ENCODE measurements around the gene NRAP. TPM values are rescaled to one million over a fixed set of nuclear protein-coding genes. Genes with fewer than 3 reads are reported as not detected.
A peak's percentile ranks its signal among the peaks of the same experiment; 100 is the strongest.

Gene NRAP, protein sequence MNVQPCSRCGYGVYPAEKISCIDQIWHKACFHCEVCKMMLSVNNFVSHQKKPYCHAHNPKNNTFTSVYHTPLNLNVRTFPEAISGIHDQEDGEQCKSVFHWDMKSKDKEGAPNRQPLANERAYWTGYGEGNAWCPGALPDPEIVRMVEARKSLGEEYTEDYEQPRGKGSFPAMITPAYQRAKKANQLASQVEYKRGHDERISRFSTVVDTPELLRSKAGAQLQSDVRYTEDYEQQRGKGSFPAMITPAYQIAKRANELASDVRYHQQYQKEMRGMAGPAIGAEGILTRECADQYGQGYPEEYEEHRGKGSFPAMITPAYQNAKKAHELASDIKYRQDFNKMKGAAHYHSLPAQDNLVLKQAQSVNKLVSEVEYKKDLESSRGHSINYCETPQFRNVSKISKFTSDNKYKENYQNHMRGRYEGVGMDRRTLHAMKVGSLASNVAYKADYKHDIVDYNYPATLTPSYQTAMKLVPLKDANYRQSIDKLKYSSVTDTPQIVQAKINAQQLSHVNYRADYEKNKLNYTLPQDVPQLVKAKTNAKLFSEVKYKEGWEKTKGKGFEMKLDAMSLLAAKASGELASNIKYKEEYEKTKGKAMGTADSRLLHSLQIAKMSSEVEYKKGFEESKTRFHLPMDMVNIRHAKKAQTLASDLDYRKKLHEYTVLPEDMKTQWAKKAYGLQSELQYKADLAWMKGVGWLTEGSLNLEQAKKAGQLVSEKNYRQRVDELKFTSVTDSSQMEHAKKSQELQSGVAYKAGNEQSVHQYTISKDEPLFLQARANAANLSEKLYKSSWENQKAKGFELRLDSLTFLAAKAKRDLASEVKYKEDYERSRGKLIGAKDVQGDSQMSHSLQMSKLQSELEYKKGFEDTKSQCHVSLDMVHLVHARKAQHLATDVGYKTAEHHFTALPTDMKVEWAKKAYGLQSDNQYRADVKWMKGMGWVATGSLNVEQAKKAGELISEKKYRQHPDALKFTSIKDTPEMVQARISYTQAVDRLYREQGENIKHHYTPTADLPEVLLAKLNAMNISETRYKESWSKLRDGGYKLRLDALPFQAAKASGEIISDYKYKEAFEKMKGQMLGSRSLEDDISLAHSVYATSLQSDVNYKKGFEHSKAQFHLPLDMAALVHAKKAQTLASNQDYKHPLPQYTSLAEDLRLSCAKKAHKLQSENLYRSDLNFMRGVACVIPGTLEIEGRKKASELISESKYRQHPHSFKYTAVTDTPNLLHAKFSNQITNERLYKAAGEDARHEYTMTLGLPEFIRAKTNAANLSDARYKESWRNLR (N-terminal part only)
- 0.04 TPM in 1 of 2 replicates, not detected in the other for total RNA-seq
- long read RNA-seq, partial matches to known transcripts: 0 of 1 reads
- long read RNA-seq, other reads (novel, unspliced or antisense): 1 of 1 reads

GRCh38 chr10:113663908-113664307 is at the start of gene NRAP:
Gene NRAP (minus strand): TSS chr10:113664041. CDS start chr10:113663882, 159 bp downstream.
- H3K9me3 Mint-ChIP-seq (ENCODE audit: low read depth): no peaks in the 10 kb centered on the region
- H3K4me3 Mint-ChIP-seq (ENCODE audit: low read depth): no peak within 1 kb of the TSS
- peaks cover 3% of the 10 kb centered on the region for H3K4me1 Mint-ChIP-seq (ENCODE audit: low read depth)
- no peak within 1 kb of the TSS for H3K27ac Mint-ChIP-seq
- no peaks in the 10 kb centered on the region for H3K27me3 Mint-ChIP-seq
- TF ChIP-seq, protein P1, sequence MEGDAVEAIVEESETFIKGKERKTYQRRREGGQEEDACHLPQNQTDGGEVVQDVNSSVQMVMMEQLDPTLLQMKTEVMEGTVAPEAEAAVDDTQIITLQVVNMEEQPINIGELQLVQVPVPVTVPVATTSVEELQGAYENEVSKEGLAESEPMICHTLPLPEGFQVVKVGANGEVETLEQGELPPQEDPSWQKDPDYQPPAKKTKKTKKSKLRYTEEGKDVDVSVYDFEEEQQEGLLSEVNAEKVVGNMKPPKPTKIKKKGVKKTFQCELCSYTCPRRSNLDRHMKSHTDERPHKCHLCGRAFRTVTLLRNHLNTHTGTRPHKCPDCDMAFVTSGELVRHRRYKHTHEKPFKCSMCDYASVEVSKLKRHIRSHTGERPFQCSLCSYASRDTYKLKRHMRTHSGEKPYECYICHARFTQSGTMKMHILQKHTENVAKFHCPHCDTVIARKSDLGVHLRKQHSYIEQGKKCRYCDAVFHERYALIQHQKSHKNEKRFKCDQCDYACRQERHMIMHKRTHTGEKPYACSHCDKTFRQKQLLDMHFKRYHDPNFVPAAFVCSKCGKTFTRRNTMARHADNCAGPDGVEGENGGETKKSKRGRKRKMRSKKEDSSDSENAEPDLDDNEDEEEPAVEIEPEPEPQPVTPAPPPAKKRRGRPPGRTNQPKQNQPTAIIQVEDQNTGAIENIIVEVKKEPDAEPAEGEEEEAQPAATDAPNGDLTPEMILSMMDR (IDR thresholded peaks at IDR 0.05; ENCODE audit: unreplicated experiment): no peak
- no peaks in the 10 kb centered on the region for H3K36me3 Mint-ChIP-seq (ENCODE audit: insufficient read depth)
- no peak for DNase-seq (ENCODE audit: low spot score, unreplicated experiment)

- peaks cover 8% of the 10 kb centered on the region for H3K36me3 Mint-ChIP-seq (ENCODE audit: insufficient read depth)
- H3K9me3 Mint-ChIP-seq (ENCODE audit: low read depth): peaks cover 4% of the 10 kb centered on the region
- TF ChIP-seq, protein P1 (IDR thresholded peaks at IDR 0.05; ENCODE audit: unreplicated experiment): no peak
- H3K27me3 Mint-ChIP-seq: no peaks in the 10 kb centered on the region
- H3K27ac Mint-ChIP-seq: no peak overlapping the region
- H3K4me3 Mint-ChIP-seq (ENCODE audit: low read depth): no peak overlapping the region
- DNase-seq (ENCODE audit: low spot score, unreplicated experiment): no peak
- H3K4me1 Mint-ChIP-seq (ENCODE audit: low read depth): peaks cover 19% of the 10 kb centered on the region
Measured at GRCh38 chr10:113713640-113713982, 49.8 kb upstream of the NRAP start.

- H3K36me3 Mint-ChIP-seq (ENCODE audit: insufficient read depth): peaks cover 4% of the 10 kb centered on the region
- peaks cover under 1% of the 10 kb centered on the region for H3K9me3 Mint-ChIP-seq (ENCODE audit: low read depth)
- TF ChIP-seq, protein P1 (IDR thresholded peaks at IDR 0.05; ENCODE audit: unreplicated experiment): no peak
- DNase-seq (ENCODE audit: low spot score, unreplicated experiment): no peak
- H3K27ac Mint-ChIP-seq: no peak overlapping the region
- H3K4me1 Mint-ChIP-seq (ENCODE audit: low read depth): peaks cover 19% of the 10 kb centered on the region
- H3K27me3 Mint-ChIP-seq: no peaks in the 10 kb centered on the region
- H3K4me3 Mint-ChIP-seq (ENCODE audit: low read depth): peak overlapping the region; percentile 30
Measured at GRCh38 chr10:113712755-113713639, 49.2 kb upstream of the NRAP start.

- peaks cover 19% of the 10 kb centered on the region for H3K4me1 Mint-ChIP-seq (ENCODE audit: low read depth)
- H3K36me3 Mint-ChIP-seq (ENCODE audit: insufficient read depth): no peaks in the 10 kb centered on the region
Measured at GRCh38 chr10:113712024-113712423, 48.2 kb upstream of the NRAP start.

More at GRCh38 chr10:113712024-113712423, 48.2 kb upstream of the NRAP start:
- Mint-ChIP-seq H3K4me3 (ENCODE audit: low read depth) (no peak overlapping the region), H3K27me3 (no peaks in the 10 kb centered on the region), H3K27ac (no peak overlapping the region), H3K9me3 (ENCODE audit: low read depth) (no peaks in the 10 kb centered on the region)
- TF ChIP-seq, protein P1 (IDR thresholded peaks at IDR 0.05; ENCODE audit: unreplicated experiment): no peak
- DNase-seq (ENCODE audit: low spot score, unreplicated experiment): no peak

Data from progenitor cell of endocrine pancreas (in vitro differentiated cells).